ENCODE measurements around the gene CLCF1. TPM values are rescaled to one million over a fixed set of nuclear protein-coding genes. Genes with fewer than 3 reads are reported as not detected.

The CLCF1 gene
- total and polyA plus RNA-seq, 2 of the 13 experiments (the other 11 are each of a cell fraction or from before 2014, with no cell fraction given) = 0.49 to 0.78 TPM

- no peak for TF ChIP-seq RERE (CRISPR knock-in tag; IDR thresholded peaks at IDR 0.05; ENCODE audit: low read depth)
- no peak for TF ChIP-seq RCOR2 (CRISPR knock-in tag; IDR thresholded peaks at IDR 0.05)
- no peak for TF ChIP-seq E2F1 (CRISPR knock-in tag; IDR thresholded peaks at IDR 0.05)
- no peak for TF ChIP-seq ISL2 (CRISPR knock-in tag; IDR thresholded peaks at IDR 0.05)
- no peak for TF ChIP-seq ZNF558 (CRISPR knock-in tag; IDR thresholded peaks at IDR 0.05; ENCODE audit: borderline replicate concordance)
- TF ChIP-seq SP2 (CRISPR knock-in tag; IDR thresholded peaks at IDR 0.05) = peak; percentile 59
- no peak for TF ChIP-seq ZNF317 (CRISPR knock-in tag; IDR thresholded peaks at IDR 0.05)
- TF ChIP-seq YY1 (IDR thresholded peaks at IDR 0.05; ENCODE audit: insufficient read depth, insufficient replicate concordance, low read depth, low read length) = no peak
- TF ChIP-seq ZNF710 (CRISPR knock-in tag; IDR thresholded peaks at IDR 0.05; ENCODE audit: borderline replicate concordance) = peak; percentile 76; the same call in 1 of the 2 replicates
- no peak for TF ChIP-seq BATF2 (CRISPR knock-in tag; IDR thresholded peaks at IDR 0.05)
- TF ChIP-seq CBFB (CRISPR knock-in tag; IDR thresholded peaks at IDR 0.05) = no peak
- no peak for TF ChIP-seq TOPORS (CRISPR knock-in tag; IDR thresholded peaks at IDR 0.05)
- TF ChIP-seq ZNF549 (CRISPR knock-in tag; IDR thresholded peaks at IDR 0.05) = no peak
- no peak for TF ChIP-seq KLF6 (CRISPR knock-in tag; IDR thresholded peaks at IDR 0.05)
- TF ChIP-seq CBX5 (CRISPR knock-in tag; IDR thresholded peaks at IDR 0.05; ENCODE audit: borderline replicate concordance) = no peak; the same call in 1 of the 2 replicates
- no peak for TF ChIP-seq ZNF562 (CRISPR knock-in tag; IDR thresholded peaks at IDR 0.05; ENCODE audit: borderline replicate concordance)
- TF ChIP-seq KDM2A (CRISPR knock-in tag; IDR thresholded peaks at IDR 0.05; ENCODE audit: borderline replicate concordance, low read depth) = no peak
- no peak for TF ChIP-seq ZFP62 (CRISPR knock-in tag; IDR thresholded peaks at IDR 0.05)
- no peak for TF ChIP-seq KDM5A (IDR thresholded peaks at IDR 0.05; ENCODE audit: borderline replicate concordance, low read length)
- TF ChIP-seq ZNF274 (CRISPR knock-in tag; IDR thresholded peaks at IDR 0.05) = no peak
- peak; percentile 91; the same call in 1 of the 2 replicates for TF ChIP-seq JUN (CRISPR knock-in tag; IDR thresholded peaks at IDR 0.05)
These were observed 19.0 kb downstream of the CLCF1 start (continued) for GRCh38 chr11:67354075-67355022.

Data from HepG2 (cell line).